Activated T-cell treated with anti-CD3 and anti-CD28 coated beads, Interleukin-2, amount 50 U/mL, for 1 hour (primary cell): Measurements from ENCODE around the gene RAB7B.

Experiments used
- DNase-seq: peaks from one replicate; pipeline ENCODE4 v3.0.0-alpha.2; 2020

The RAB7B gene

GRCh38 chr1:205945069-205945468 is 58.1 kb downstream of the RAB7B start:
- no peak for DNase-seq

GRCh38 chr1:205944525-205944924 is 58.7 kb downstream of the RAB7B start:
- no peak for DNase-seq

- DNase-seq = no peak
Observed at GRCh38 chr1:205943245-205943644, 60.0 kb downstream of the RAB7B start, which contains the start of gene SLC26A9. SLC26A9 (minus strand) TSS chr1:205943456; CDS start chr1:205935820, 7,636 bp downstream.

- no peak for DNase-seq
Observed at GRCh38 chr1:205942631-205943159, 60.5 kb downstream of the RAB7B start.

- no peak for DNase-seq
Observed at GRCh38 chr1:205940710-205941109, 62.5 kb downstream of the RAB7B start.

- no peak for DNase-seq
Observed at GRCh38 chr1:205939690-205940330, 63.4 kb downstream of the RAB7B start.

- DNase-seq = no peak
Observed at GRCh38 chr1:205938682-205939081, 64.5 kb downstream of the RAB7B start.

- DNase-seq = no peak
Observed at GRCh38 chr1:205936846-205937586, 66.2 kb downstream of the RAB7B start.

- DNase-seq = no peak
Observed at GRCh38 chr1:205936311-205936710, 66.9 kb downstream of the RAB7B start.

GRCh38 chr1:205935869-205936268 is 67.3 kb downstream of the RAB7B start:
- DNase-seq = no peak

- no peak for DNase-seq
Observed at GRCh38 chr1:205934788-205935187, 68.4 kb downstream of the RAB7B start.

GRCh38 chr1:205933671-205934618 is 69.2 kb downstream of the RAB7B start:
- DNase-seq = no peak

- DNase-seq = no peak
Observed at GRCh38 chr1:205932776-205933175, 70.4 kb downstream of the RAB7B start.

- no peak for DNase-seq
Observed at GRCh38 chr1:205930799-205931281, 72.4 kb downstream of the RAB7B start.

GRCh38 chr1:205930195-205930577 is 73.0 kb downstream of the RAB7B start:
- no peak for DNase-seq

GRCh38 chr1:205929496-205930194 is 73.5 kb downstream of the RAB7B start:
- DNase-seq = no peak

GRCh38 chr1:205928317-205928716 is 74.9 kb downstream of the RAB7B start:
- no peak for DNase-seq

GRCh38 chr1:205927676-205928075 is 75.5 kb downstream of the RAB7B start:
- DNase-seq = no peak

- DNase-seq = no peak
Observed at GRCh38 chr1:205927247-205927646, 75.9 kb downstream of the RAB7B start.
